Measurements from ENCODE around the gene SLIT1.

DNA sequence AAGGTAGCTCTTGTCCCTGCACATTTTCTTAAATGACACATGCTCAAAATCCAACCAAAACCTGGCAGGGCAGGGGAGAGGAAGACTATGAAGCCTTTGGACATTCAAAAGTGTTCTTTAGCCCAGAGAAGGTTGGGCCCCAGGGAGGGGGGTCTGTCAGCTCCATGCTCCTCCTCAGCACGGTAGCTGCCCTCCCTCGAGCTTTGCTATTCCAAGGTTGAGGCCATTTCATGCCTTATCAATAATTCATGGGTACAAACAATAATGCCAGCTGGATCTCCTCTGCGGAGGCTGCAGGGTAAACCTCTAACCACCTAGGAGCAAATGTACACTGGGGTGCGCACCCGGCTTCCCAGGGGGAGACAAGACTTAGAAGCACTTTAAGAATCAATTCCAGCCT, 61.5 kb downstream of the SLIT1 start:
- TF ChIP-seq RARB (CRISPR knock-in tag; IDR thresholded peaks at IDR 0.05) (no peak), ZNF70 (CRISPR knock-in tag; IDR thresholded peaks at IDR 0.05) (no peak), CSDC2 (CRISPR knock-in tag; IDR thresholded peaks at IDR 0.05) (no peak), ESRRG (CRISPR knock-in tag; IDR thresholded peaks at IDR 0.05) (no peak), SNAI2 (CRISPR knock-in tag; IDR thresholded peaks at IDR 0.05) (no peak), ZNF565 (CRISPR knock-in tag; conservative IDR thresholded peaks at IDR 0.05; ENCODE audit: low read depth) (no peak), ZFP3 (CRISPR knock-in tag; IDR thresholded peaks at IDR 0.05) (no peak)
- TF ChIP-seq, protein P1, sequence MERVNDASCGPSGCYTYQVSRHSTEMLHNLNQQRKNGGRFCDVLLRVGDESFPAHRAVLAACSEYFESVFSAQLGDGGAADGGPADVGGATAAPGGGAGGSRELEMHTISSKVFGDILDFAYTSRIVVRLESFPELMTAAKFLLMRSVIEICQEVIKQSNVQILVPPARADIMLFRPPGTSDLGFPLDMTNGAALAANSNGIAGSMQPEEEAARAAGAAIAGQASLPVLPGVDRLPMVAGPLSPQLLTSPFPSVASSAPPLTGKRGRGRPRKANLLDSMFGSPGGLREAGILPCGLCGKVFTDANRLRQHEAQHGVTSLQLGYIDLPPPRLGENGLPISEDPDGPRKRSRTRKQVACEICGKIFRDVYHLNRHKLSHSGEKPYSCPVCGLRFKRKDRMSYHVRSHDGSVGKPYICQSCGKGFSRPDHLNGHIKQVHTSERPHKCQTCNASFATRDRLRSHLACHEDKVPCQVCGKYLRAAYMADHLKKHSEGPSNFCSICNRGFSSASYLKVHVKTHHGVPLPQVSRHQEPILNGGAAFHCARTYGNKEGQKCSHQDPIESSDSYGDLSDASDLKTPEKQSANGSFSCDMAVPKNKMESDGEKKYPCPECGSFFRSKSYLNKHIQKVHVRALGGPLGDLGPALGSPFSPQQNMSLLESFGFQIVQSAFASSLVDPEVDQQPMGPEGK (CRISPR knock-in tag; IDR thresholded peaks at IDR 0.05; ENCODE audit: borderline replicate concordance), result no peak
